Gastrocnemius medialis (tissue), 4 donors: Measurements from ENCODE around the gene NCSTN.

Source experiments
- POLR2A ChIP-seq, 2 donors: fragments of 450-650 bp; IDR thresholded peaks; one replicate each; pipeline ENCODE4 v1.6.1; 2017; ENCODE audit warnings: antibody characterized with exemption in 2 of 2, mild to moderate bottlenecking in 2 of 2, moderate library complexity in 2 of 2
- TF ChIP-seq, protein P1 (sequence below), 5 experiments: fragments of 450-650 bp in 3 of 5; fragments of 200-600 bp in 2 of 5; sonication (generic) in 2 of 5; IDR thresholded peaks in 4 of 5; conservative IDR thresholded peaks in 1 of 5; 1 replicate in 4 of 5; 2 replicates in 1 of 5; pipeline ENCODE4 v1.5.1; 2016 to 2019; ENCODE audit warnings: antibody characterized with exemption in 5 of 5, mild to moderate bottlenecking in 3 of 5, moderate library complexity in 3 of 5

- TF ChIP-seq, protein P1, sequence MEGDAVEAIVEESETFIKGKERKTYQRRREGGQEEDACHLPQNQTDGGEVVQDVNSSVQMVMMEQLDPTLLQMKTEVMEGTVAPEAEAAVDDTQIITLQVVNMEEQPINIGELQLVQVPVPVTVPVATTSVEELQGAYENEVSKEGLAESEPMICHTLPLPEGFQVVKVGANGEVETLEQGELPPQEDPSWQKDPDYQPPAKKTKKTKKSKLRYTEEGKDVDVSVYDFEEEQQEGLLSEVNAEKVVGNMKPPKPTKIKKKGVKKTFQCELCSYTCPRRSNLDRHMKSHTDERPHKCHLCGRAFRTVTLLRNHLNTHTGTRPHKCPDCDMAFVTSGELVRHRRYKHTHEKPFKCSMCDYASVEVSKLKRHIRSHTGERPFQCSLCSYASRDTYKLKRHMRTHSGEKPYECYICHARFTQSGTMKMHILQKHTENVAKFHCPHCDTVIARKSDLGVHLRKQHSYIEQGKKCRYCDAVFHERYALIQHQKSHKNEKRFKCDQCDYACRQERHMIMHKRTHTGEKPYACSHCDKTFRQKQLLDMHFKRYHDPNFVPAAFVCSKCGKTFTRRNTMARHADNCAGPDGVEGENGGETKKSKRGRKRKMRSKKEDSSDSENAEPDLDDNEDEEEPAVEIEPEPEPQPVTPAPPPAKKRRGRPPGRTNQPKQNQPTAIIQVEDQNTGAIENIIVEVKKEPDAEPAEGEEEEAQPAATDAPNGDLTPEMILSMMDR (IDR thresholded peaks at IDR 0.05 in 4 of 5, conservative IDR thresholded peaks at IDR 0.05 in 1 of 5), result no peak
- no peak for TF ChIP-seq POLR2A (IDR thresholded peaks at IDR 0.05)
These were observed 1.1 kb downstream of the NCSTN start for GRCh38 chr1:160344241-160344640.
